Neural cell (in vitro differentiated cells): ENCODE measurements around the gene MAP3K20. TPM values are rescaled to one million over a fixed set of nuclear protein-coding genes. Genes with fewer than 3 reads are reported as not detected.

Experiments
- H2AFZ ChIP-seq: fragments of 200-600, 300-800 bp; sonication (generic), shearing (Covaris generic); 2 replicates; pipeline ENCODE4 v1.6.0; 2014; ENCODE audit warnings: low read depth, mild to moderate bottlenecking, antibody characterized with exemption, low read length, moderate library complexity
- H3F3A ChIP-seq: fragments of 200-600 bp; shearing (Covaris generic); 2 replicates; pipeline ENCODE4 v1.6.1; 2016; ENCODE audit warnings: mild to moderate bottlenecking, moderate library complexity, mixed read lengths, antibody characterized with exemption, low read length; ENCODE audit not compliant: insufficient read depth, poor library complexity, severe bottlenecking
- H3K27ac ChIP-seq: fragments of 200-600, 300-800 bp; sonication (generic), shearing (Covaris generic); 2 replicates; pipeline ENCODE4 v1.5.1; 2014; ENCODE audit warnings: mild to moderate bottlenecking, low read length, moderate library complexity
- H3K27me3 ChIP-seq: fragments of 300-800, 200-600 bp; sonication (generic), shearing (Covaris generic); 2 replicates; pipeline ENCODE4 v1.6.0; 2014; ENCODE audit warnings: mild to moderate bottlenecking, low read depth, low read length, moderate library complexity; ENCODE audit not compliant: insufficient read depth
- H3K36me3 ChIP-seq: fragments of 300-800, 200-600 bp; sonication (generic), shearing (Covaris generic); 2 replicates; pipeline ENCODE4 v1.5.1; 2014; ENCODE audit warnings: mild to moderate bottlenecking, antibody characterized with exemption, low read length, moderate library complexity; ENCODE audit not compliant: insufficient read depth
- H3K4me2 ChIP-seq: fragments of 300-800, 200-600 bp; sonication (generic), shearing (Covaris generic); 2 replicates; pipeline ENCODE4 v1.6.0; 2014; ENCODE audit warnings: mild to moderate bottlenecking, low read length
- H3K4me3 ChIP-seq: fragments of 300-800, 200-600 bp; sonication (generic), shearing (Covaris generic); 2 replicates; pipeline ENCODE4 v1.5.1; 2014; ENCODE audit warnings: mild to moderate bottlenecking, low read length, moderate library complexity
- H3K79me2 ChIP-seq: fragments of 200-600 bp; shearing (Covaris generic); replicated peaks from 2 replicates; pipeline ENCODE4 v1.6.0; 2014; ENCODE audit warnings: mild to moderate bottlenecking, low read length, moderate library complexity; ENCODE audit not compliant: insufficient read depth
- H3K9ac ChIP-seq: fragments of 300-800, 200-600 bp; sonication (generic), shearing (Covaris generic); 2 replicates; pipeline ENCODE4 v1.6.1; 2016; ENCODE audit warnings: mild to moderate bottlenecking, low read length, mixed read lengths
- H3K9me2 ChIP-seq: fragments of 200-600 bp; shearing (Covaris generic); 2 replicates; pipeline ENCODE4 v1.6.1; 2016; ENCODE audit warnings: mild to moderate bottlenecking, low read length, mixed read lengths; ENCODE audit not compliant: insufficient read depth
- H3K9me3 ChIP-seq: fragments of 200-600, 300-800 bp; sonication (generic), shearing (Covaris generic); 2 replicates; pipeline ENCODE4 v1.6.1; 2016; ENCODE audit warnings: mild to moderate bottlenecking, mixed run types, low read length, moderate library complexity, mixed read lengths
- H4K20me1 ChIP-seq: fragments of 200-600 bp; shearing (Covaris generic); 2 replicates; pipeline ENCODE4 v1.6.1; 2016; ENCODE audit warnings: mild to moderate bottlenecking, mixed run types; ENCODE audit not compliant: insufficient read depth
- EP300 ChIP-seq: fragments of 450-650 bp; conservative IDR thresholded peaks from 2 replicates; pipeline ENCODE4 v1.6.1; 2014; ENCODE audit warnings: antibody characterized with exemption, mild to moderate bottlenecking, moderate library complexity; ENCODE audit not compliant: poor library complexity, severe bottlenecking
- EZH2 ChIP-seq: fragments of 200-600, 300-800 bp; shearing (Covaris generic), sonication (generic); IDR thresholded peaks from 2 replicates; pipeline ENCODE4 v1.6.1; 2014; ENCODE audit warnings: antibody characterized with exemption, low read length, borderline replicate concordance, mild to moderate bottlenecking; ENCODE audit not compliant: insufficient read depth, poor library complexity, severe bottlenecking
- MXI1 ChIP-seq: fragments of 450-650 bp; conservative IDR thresholded peaks from 2 replicates; pipeline ENCODE4 v1.6.1; 2014; ENCODE audit warnings: antibody characterized with exemption, mild to moderate bottlenecking; ENCODE audit not compliant: poor library complexity, severe bottlenecking
- POLR2AphosphoS5 ChIP-seq: IDR thresholded peaks from 2 replicates; pipeline ENCODE4 v1.6.1; 2012
- RAD21 ChIP-seq: fragments of 450-650 bp; conservative IDR thresholded peaks from 2 replicates; pipeline ENCODE4 v1.6.1; 2014; ENCODE audit warnings: antibody characterized with exemption, mild to moderate bottlenecking, moderate library complexity
- REST ChIP-seq: IDR thresholded peaks from 2 replicates; pipeline ENCODE4 v1.6.1; 2012; ENCODE audit warnings: borderline replicate concordance
- SMC3 ChIP-seq: fragments of 450-650 bp; conservative IDR thresholded peaks from 2 replicates; pipeline ENCODE4 v1.6.1; 2014; ENCODE audit warnings: antibody characterized with exemption, mild to moderate bottlenecking, moderate library complexity; ENCODE audit not compliant: poor library complexity
- TAF1 ChIP-seq: IDR thresholded peaks from 2 replicates; pipeline ENCODE4 v1.6.1; 2012; ENCODE audit warnings: low read depth
- polyA plus RNA-seq: library from polyadenylated mRNA; depleted of rRNA; stranded (reverse); fragments of >200 nt; gene quantifications from 2 replicates; pipeline ENCODE4 v1.2.3, GENCODE V29; 2014

The MAP3K20 gene
- polyA plus RNA-seq, 1 donor from 2014 or later: 0.48 TPM

- Histone ChIP-seq H2AFZ (no peak overlapping the region), H3K79me2 (no peaks in the 10 kb centered on the region), H3K9me2 (no peaks in the 10 kb centered on the region), H3K4me2 (no peak overlapping the region), H3K4me3 (no peak overlapping the region), H3F3A (no peaks in the 10 kb centered on the region), H3K36me3 (no peaks in the 10 kb centered on the region), H3K9ac (no peak overlapping the region), H3K9me3 (no peaks in the 10 kb centered on the region), H3K27me3 (no peaks in the 10 kb centered on the region), H3K27ac (no peak overlapping the region), H4K20me1 (no peaks in the 10 kb centered on the region)
- no peak for TF ChIP-seq TAF1
- no peak for TF ChIP-seq EP300
- TF ChIP-seq MXI1: no peak
- TF ChIP-seq EZH2: no peak
- TF ChIP-seq REST: no peak
- TF ChIP-seq RAD21: no peak
- TF ChIP-seq POLR2AphosphoS5: no peak
- no peak for TF ChIP-seq SMC3
These were observed 116.0 kb downstream of the MAP3K20 start for GRCh38 chr2:173191601-173192000.

- TF ChIP-seq SMC3 (no peak), EP300 (no peak), POLR2AphosphoS5 (no peak), TAF1 (no peak), EZH2 (no peak)
- H3F3A ChIP-seq: no peaks in the 10 kb centered on the region
- H3K36me3 ChIP-seq: no peaks in the 10 kb centered on the region
- H3K27ac ChIP-seq: no peak overlapping the region
- no peaks in the 10 kb centered on the region for H3K9me3 ChIP-seq
- H2AFZ ChIP-seq: no peak overlapping the region
- no peak overlapping the region for H3K4me3 ChIP-seq
- no peak overlapping the region for H3K9ac ChIP-seq
- no peaks in the 10 kb centered on the region for H4K20me1 ChIP-seq
- H3K4me2 ChIP-seq: no peak overlapping the region
- no peaks in the 10 kb centered on the region for H3K79me2 ChIP-seq
- no peaks in the 10 kb centered on the region for H3K27me3 ChIP-seq
- H3K9me2 ChIP-seq: no peaks in the 10 kb centered on the region
These were observed 116.4 kb downstream of the MAP3K20 start for GRCh38 chr2:173192071-173192470.

GRCh38 chr2:173193925-173194324 lies 118.3 kb downstream of the MAP3K20 start:
- H3K27ac ChIP-seq: no peak overlapping the region
- no peaks in the 10 kb centered on the region for H3K9me2 ChIP-seq
- H4K20me1 ChIP-seq: no peaks in the 10 kb centered on the region
- H3K9me3 ChIP-seq: no peaks in the 10 kb centered on the region
- H3K9ac ChIP-seq: no peak overlapping the region
- H2AFZ ChIP-seq: no peak overlapping the region
- H3F3A ChIP-seq: no peaks in the 10 kb centered on the region
- no peak overlapping the region for H3K4me2 ChIP-seq
- H3K4me3 ChIP-seq: no peak overlapping the region
- H3K27me3 ChIP-seq: no peaks in the 10 kb centered on the region
- no peak for TF ChIP-seq TAF1
- H3K79me2 ChIP-seq: no peaks in the 10 kb centered on the region
- no peaks in the 10 kb centered on the region for H3K36me3 ChIP-seq
